PFSK-1 (cell line): ENCODE results near the gene RPE65.

Source experiments
- POLR2AphosphoS5 ChIP-seq: IDR thresholded peaks from 2 replicates; pipeline ENCODE4 v1.6.1; 2012; ENCODE audit warnings: low read depth, mild to moderate bottlenecking, control low read depth, low read length, moderate library complexity
- SIN3A ChIP-seq: IDR thresholded peaks from 2 replicates; pipeline ENCODE4 v1.6.1; 2012; ENCODE audit warnings: mild to moderate bottlenecking, low read length, moderate library complexity, borderline replicate concordance; ENCODE audit not compliant: insufficient read depth
- TAF1 ChIP-seq: IDR thresholded peaks from 2 replicates; pipeline ENCODE4 v1.6.1; 2012; ENCODE audit warnings: low read length, control low read depth, borderline replicate concordance; ENCODE audit not compliant: insufficient read depth

- TF ChIP-seq TAF1 (no peak), SIN3A (no peak), POLR2AphosphoS5 (no peak)
These were observed 15.1 kb upstream of the RPE65 start for GRCh38 chr1:68464891-68465290.
